ENCODE measurements around the gene MAP4K2. TPM values are rescaled to one million over a fixed set of nuclear protein-coding genes. Genes with fewer than 3 reads are reported as not detected.

MAP4K2 gene
- total and polyA plus RNA-seq, 2 of the 8 experiments (the other 6 are each of a cell fraction or from before 2014, with no cell fraction given), result 20.1 to 20.7 TPM

DNA sequence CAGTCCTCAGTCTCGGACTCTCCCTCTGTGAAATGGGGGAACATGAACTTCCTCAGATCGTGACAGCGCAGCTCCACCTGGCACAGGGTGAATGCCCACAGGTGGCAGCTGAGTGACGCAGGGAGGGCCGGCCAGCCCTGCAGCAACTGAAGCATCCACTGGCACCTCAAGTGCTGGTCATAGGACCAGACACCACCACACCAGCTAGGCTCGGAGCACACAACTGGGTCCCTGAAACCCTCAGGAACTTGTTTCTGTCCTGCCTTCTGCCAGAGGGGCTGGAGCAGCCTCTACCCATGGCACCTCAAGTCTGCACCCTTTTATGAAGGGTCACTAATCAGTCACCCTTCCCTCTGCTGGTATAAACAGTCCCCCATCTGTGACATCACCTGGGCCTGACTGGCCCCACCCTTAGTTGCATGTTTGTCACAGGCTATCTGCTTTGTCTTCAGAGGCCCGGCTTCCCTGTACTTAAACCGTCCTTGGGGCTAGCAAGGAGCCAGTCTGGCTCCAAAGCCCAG lies 48.9 kb upstream of the MAP4K2 start (continued):
- TF ChIP-seq, protein P1, sequence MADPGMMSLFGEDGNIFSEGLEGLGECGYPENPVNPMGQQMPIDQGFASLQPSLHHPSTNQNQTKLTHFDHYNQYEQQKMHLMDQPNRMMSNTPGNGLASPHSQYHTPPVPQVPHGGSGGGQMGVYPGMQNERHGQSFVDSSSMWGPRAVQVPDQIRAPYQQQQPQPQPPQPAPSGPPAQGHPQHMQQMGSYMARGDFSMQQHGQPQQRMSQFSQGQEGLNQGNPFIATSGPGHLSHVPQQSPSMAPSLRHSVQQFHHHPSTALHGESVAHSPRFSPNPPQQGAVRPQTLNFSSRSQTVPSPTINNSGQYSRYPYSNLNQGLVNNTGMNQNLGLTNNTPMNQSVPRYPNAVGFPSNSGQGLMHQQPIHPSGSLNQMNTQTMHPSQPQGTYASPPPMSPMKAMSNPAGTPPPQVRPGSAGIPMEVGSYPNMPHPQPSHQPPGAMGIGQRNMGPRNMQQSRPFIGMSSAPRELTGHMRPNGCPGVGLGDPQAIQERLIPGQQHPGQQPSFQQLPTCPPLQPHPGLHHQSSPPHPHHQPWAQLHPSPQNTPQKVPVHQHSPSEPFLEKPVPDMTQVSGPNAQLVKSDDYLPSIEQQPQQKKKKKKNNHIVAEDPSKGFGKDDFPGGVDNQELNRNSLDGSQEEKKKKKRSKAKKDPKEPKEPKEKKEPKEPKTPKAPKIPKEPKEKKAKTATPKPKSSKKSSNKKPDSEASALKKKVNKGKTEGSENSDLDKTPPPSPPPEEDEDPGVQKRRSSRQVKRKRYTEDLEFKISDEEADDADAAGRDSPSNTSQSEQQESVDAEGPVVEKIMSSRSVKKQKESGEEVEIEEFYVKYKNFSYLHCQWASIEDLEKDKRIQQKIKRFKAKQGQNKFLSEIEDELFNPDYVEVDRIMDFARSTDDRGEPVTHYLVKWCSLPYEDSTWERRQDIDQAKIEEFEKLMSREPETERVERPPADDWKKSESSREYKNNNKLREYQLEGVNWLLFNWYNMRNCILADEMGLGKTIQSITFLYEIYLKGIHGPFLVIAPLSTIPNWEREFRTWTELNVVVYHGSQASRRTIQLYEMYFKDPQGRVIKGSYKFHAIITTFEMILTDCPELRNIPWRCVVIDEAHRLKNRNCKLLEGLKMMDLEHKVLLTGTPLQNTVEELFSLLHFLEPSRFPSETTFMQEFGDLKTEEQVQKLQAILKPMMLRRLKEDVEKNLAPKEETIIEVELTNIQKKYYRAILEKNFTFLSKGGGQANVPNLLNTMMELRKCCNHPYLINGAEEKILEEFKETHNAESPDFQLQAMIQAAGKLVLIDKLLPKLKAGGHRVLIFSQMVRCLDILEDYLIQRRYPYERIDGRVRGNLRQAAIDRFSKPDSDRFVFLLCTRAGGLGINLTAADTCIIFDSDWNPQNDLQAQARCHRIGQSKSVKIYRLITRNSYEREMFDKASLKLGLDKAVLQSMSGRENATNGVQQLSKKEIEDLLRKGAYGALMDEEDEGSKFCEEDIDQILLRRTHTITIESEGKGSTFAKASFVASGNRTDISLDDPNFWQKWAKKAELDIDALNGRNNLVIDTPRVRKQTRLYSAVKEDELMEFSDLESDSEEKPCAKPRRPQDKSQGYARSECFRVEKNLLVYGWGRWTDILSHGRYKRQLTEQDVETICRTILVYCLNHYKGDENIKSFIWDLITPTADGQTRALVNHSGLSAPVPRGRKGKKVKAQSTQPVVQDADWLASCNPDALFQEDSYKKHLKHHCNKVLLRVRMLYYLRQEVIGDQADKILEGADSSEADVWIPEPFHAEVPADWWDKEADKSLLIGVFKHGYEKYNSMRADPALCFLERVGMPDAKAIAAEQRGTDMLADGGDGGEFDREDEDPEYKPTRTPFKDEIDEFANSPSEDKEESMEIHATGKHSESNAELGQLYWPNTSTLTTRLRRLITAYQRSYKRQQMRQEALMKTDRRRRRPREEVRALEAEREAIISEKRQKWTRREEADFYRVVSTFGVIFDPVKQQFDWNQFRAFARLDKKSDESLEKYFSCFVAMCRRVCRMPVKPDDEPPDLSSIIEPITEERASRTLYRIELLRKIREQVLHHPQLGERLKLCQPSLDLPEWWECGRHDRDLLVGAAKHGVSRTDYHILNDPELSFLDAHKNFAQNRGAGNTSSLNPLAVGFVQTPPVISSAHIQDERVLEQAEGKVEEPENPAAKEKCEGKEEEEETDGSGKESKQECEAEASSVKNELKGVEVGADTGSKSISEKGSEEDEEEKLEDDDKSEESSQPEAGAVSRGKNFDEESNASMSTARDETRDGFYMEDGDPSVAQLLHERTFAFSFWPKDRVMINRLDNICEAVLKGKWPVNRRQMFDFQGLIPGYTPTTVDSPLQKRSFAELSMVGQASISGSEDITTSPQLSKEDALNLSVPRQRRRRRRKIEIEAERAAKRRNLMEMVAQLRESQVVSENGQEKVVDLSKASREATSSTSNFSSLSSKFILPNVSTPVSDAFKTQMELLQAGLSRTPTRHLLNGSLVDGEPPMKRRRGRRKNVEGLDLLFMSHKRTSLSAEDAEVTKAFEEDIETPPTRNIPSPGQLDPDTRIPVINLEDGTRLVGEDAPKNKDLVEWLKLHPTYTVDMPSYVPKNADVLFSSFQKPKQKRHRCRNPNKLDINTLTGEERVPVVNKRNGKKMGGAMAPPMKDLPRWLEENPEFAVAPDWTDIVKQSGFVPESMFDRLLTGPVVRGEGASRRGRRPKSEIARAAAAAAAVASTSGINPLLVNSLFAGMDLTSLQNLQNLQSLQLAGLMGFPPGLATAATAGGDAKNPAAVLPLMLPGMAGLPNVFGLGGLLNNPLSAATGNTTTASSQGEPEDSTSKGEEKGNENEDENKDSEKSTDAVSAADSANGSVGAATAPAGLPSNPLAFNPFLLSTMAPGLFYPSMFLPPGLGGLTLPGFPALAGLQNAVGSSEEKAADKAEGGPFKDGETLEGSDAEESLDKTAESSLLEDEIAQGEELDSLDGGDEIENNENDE (IDR thresholded peaks at IDR 0.05; ENCODE audit: insufficient replicate concordance, low read length), result no peak
- TF ChIP-seq SP4 (IDR thresholded peaks at IDR 0.05; ENCODE audit: low read length) (no peak), GABPA (IDR thresholded peaks at IDR 0.05; ENCODE audit: borderline replicate concordance, insufficient read depth, low read length) (no peak), CHD2 (IDR thresholded peaks at IDR 0.05; ENCODE audit: low read length) (no peak), JUND (IDR thresholded peaks at IDR 0.05; ENCODE audit: low read length) (no peak), CTBP2 (IDR thresholded peaks at IDR 0.05; ENCODE audit: borderline replicate concordance, insufficient read depth, insufficient read length, low read length) (no peak), TAF7 (optimal IDR thresholded peaks at IDR 0.05; ENCODE audit: borderline replicate concordance, low read depth, low read length) (no peak)

All from H1 (cell line).